Endodermal cell (in vitro differentiated cells): ENCODE results near the gene NCKAP5. TPM values are rescaled to one million over a fixed set of nuclear protein-coding genes. Genes with fewer than 3 reads are reported as not detected.

Source experiments
- DNase-seq: peaks from one replicate; pipeline ENCODE4 v3.0.0-alpha.2; 2017
- H3K27ac ChIP-seq: 2 replicates; pipeline ENCODE4 v1.5.1; 2013; ENCODE audit warnings: mild to moderate bottlenecking, low read depth, low read length, moderate library complexity
- H3K27me3 ChIP-seq: 2 replicates; pipeline ENCODE4 v1.6.1; 2013; ENCODE audit warnings: mild to moderate bottlenecking, low read length, moderate library complexity; ENCODE audit not compliant: insufficient read depth, control insufficient read depth, poor library complexity, severe bottlenecking
- H3K36me3 ChIP-seq: 2 replicates; pipeline ENCODE4 v1.7.0; 2013; ENCODE audit warnings: mild to moderate bottlenecking, low read length, moderate library complexity; ENCODE audit not compliant: control insufficient read depth, insufficient read depth
- H3K4me1 ChIP-seq: one replicate; pipeline ENCODE4 v1.7.0; 2013; ENCODE audit warnings: low read length; ENCODE audit not compliant: control insufficient read depth, insufficient read depth
- H3K4me3 ChIP-seq: 2 replicates; pipeline ENCODE4 v1.5.1; 2013; ENCODE audit warnings: mild to moderate bottlenecking, low read length, moderate library complexity
- H3K9ac ChIP-seq: 2 replicates; pipeline ENCODE4 v1.6.1; 2013; ENCODE audit warnings: mild to moderate bottlenecking, low read length, moderate library complexity; ENCODE audit not compliant: poor library complexity, severe bottlenecking; ENCODE audit errors: extremely low read depth
- H3K9me3 ChIP-seq: 2 replicates; pipeline ENCODE4 v1.6.1; 2013; ENCODE audit warnings: mild to moderate bottlenecking, low read length, moderate library complexity; ENCODE audit not compliant: control insufficient read depth
- H3K27ac Mint-ChIP-seq: 2 replicates; pipeline ENCODE4 v1.8.0; 2020; ENCODE audit warnings: mixed read lengths
- H3K27me3 Mint-ChIP-seq: 2 replicates; pipeline ENCODE4 v1.8.0; 2021; ENCODE audit warnings: mild to moderate bottlenecking, mixed read lengths; ENCODE audit not compliant: insufficient read depth
- H3K36me3 Mint-ChIP-seq: 2 replicates; pipeline ENCODE4 v1.8.0; 2020; ENCODE audit warnings: low read depth, mixed read lengths
- H3K4me1 Mint-ChIP-seq: 2 replicates; pipeline ENCODE4 v1.8.0; 2020; ENCODE audit warnings: mixed read lengths
- H3K4me3 Mint-ChIP-seq: 2 replicates; pipeline ENCODE4 v1.8.0; 2020; ENCODE audit warnings: mild to moderate bottlenecking, moderate library complexity, mixed read lengths
- H3K9me3 Mint-ChIP-seq: 2 replicates; pipeline ENCODE4 v1.8.0; 2020; ENCODE audit warnings: mild to moderate bottlenecking, mixed read lengths
- WGBS, 2 experiments: methylation state at CpG; one replicate each; pipeline versions ENCODE4 v1.1.5 to v1.1.7; 2013; ENCODE audit warnings: missing lambda C conversion rate in 2 of 2, mixed read lengths in 1 of 2; ENCODE audit not compliant: insufficient coverage in 1 of 2, insufficient read length in 1 of 2; 5-methylcytosine and 5-hydroxymethylcytosine counted together
- total RNA-seq, 2 donors: library from RNA; stranded (reverse); fragmentation: NEBNext Ultra II Directional in 1 of 2; extraction: Animal tissue kit (Norgen Biotek cat#: 25700) in 1 of 2; gene quantifications; 2 replicates in 1 of 2; 3 replicates in 1 of 2; pipeline ENCODE4 v1.2.1, GENCODE V29; 2021
- TF ChIP-seq, protein P1 (sequence below): fragments of 200-600 bp; sonication (generic); conservative IDR thresholded peaks from 2 replicates; pipeline ENCODE4 v1.5.0; 2021; ENCODE audit warnings: antibody characterized with exemption, mild to moderate bottlenecking

The NCKAP5 gene
- total RNA-seq, 2 donors from 2014 or later = 0.58 to 0.92 TPM

- Mint-ChIP-seq H3K27me3 (peaks cover 18% of the 10 kb centered on the region), H3K27ac (peak overlapping the region; percentile 22), H3K36me3 (no peaks in the 10 kb centered on the region), H3K4me3 (no peak overlapping the region), H3K4me1 (peaks cover 29% of the 10 kb centered on the region), H3K9me3 (no peaks in the 10 kb centered on the region)
- Histone ChIP-seq H3K9me3 (no peaks in the 10 kb centered on the region), H3K4me3 (no peak overlapping the region), H3K27ac (no peak overlapping the region), H3K36me3 (no peaks in the 10 kb centered on the region), H3K4me1 (peaks cover 4% of the 10 kb centered on the region), H3K27me3 (no peaks in the 10 kb centered on the region), H3K9ac (no peak overlapping the region)
- 85 to 86% methylated on average over 4 of the region's 4 CpGs for WGBS, 2 experiments
- peak; percentile 56 for DNase-seq
- TF ChIP-seq, protein P1, sequence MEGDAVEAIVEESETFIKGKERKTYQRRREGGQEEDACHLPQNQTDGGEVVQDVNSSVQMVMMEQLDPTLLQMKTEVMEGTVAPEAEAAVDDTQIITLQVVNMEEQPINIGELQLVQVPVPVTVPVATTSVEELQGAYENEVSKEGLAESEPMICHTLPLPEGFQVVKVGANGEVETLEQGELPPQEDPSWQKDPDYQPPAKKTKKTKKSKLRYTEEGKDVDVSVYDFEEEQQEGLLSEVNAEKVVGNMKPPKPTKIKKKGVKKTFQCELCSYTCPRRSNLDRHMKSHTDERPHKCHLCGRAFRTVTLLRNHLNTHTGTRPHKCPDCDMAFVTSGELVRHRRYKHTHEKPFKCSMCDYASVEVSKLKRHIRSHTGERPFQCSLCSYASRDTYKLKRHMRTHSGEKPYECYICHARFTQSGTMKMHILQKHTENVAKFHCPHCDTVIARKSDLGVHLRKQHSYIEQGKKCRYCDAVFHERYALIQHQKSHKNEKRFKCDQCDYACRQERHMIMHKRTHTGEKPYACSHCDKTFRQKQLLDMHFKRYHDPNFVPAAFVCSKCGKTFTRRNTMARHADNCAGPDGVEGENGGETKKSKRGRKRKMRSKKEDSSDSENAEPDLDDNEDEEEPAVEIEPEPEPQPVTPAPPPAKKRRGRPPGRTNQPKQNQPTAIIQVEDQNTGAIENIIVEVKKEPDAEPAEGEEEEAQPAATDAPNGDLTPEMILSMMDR = no peak
These were observed 429.6 kb downstream of the NCKAP5 start for GRCh38 chr2:133138693-133139092.

DNA sequence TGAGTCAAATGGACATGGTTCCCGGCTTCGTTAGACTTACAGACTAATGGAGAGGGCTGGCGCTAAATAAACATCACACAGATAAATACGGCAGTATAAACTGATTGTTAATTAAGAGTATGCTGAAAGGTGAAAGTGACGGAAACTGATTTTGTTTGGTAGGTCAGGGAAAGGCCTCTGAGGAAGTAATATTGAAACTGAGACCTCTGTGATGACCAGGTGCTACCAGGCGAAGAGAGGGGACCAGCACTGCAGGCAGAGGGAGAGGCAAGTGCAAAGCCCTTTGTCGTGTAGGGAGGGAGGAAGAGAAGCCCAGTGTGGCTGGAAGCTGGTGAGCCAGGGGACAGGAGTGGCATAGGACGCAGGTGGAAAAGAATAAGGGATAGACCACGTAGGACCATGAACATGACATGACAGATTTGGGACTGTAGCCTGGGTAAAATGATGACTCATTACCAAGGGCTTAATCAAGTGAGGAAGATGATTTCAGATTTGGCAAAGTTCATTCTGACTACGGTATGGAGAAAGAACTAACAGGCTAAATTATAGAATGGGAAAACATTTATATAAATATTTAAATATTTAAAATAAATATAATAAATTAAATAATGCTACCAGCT, 433.1 kb downstream of the NCKAP5 start:
- Histone ChIP-seq H3K27me3 (no peaks in the 10 kb centered on the region), H3K27ac (no peak overlapping the region), H3K9me3 (no peaks in the 10 kb centered on the region), H3K9ac (no peak overlapping the region), H3K4me1 (peaks cover 1% of the 10 kb centered on the region), H3K36me3 (no peaks in the 10 kb centered on the region), H3K4me3 (no peak overlapping the region)
- WGBS, 2 experiments = 88 to 94% methylated on average over 5 to 9 of the region's 10 CpGs
- no peaks in the 10 kb centered on the region for H3K9me3 Mint-ChIP-seq
- H3K27ac Mint-ChIP-seq = no peak overlapping the region
- H3K4me3 Mint-ChIP-seq = no peak overlapping the region
- no peak for DNase-seq
- TF ChIP-seq, protein P1 = no peak
- peaks cover 13% of the 10 kb centered on the region for H3K27me3 Mint-ChIP-seq
- no peaks in the 10 kb centered on the region for H3K36me3 Mint-ChIP-seq
- peaks cover 17% of the 10 kb centered on the region for H3K4me1 Mint-ChIP-seq

DNA sequence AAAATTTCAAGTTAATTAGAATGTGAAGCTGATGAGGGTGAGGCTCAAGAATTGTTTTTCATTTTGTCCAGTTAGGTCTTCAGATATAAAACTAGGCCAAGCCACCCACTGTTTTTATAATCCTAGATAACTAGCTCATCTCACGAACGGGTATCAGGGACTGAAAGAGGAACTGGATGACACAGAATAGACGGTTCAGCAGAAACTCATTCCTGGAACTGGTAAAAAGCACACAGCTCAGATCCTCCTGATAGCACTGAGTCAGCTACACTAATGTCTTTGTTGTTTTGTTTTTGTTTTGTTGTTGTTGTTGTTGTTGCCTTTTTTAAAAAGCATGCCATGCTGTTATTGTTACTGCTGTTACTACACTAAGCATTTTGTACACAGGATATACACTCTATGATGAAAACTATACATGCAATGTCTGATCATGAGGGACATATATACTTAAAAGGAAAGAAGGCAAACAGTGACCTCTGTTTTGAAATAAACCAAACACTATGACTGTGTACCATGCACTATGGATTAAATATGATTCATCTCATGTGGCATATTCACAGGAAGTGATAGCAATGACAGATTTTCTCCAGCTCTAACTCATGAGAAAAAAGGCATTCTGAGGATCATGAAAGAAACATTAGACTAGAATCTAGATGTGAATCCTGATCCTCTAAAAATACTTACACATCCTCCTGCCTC, 437.6 kb downstream of the NCKAP5 start:
- H3K27ac ChIP-seq = no peak overlapping the region
- H3K4me1 Mint-ChIP-seq = no peaks in the 10 kb centered on the region
- WGBS, 2 experiments = 93 to 100% methylated on average over 1 to 3 of the region's 3 CpGs

More for the DNA sequence above, 437.6 kb downstream of the NCKAP5 start:
- H3K4me3 Mint-ChIP-seq = no peak overlapping the region
- no peak overlapping the region for H3K9ac ChIP-seq
- no peaks in the 10 kb centered on the region for H3K9me3 Mint-ChIP-seq
- no peaks in the 10 kb centered on the region for H3K4me1 ChIP-seq
- H3K27me3 Mint-ChIP-seq = no peaks in the 10 kb centered on the region
- H3K27ac Mint-ChIP-seq = no peak overlapping the region
- no peak for DNase-seq
- no peak overlapping the region for H3K4me3 ChIP-seq
- TF ChIP-seq, protein P1 = no peak
- H3K36me3 ChIP-seq = no peaks in the 10 kb centered on the region
- no peaks in the 10 kb centered on the region for H3K27me3 ChIP-seq
- no peaks in the 10 kb centered on the region for H3K36me3 Mint-ChIP-seq
- no peaks in the 10 kb centered on the region for H3K9me3 ChIP-seq
